GM19238 (cell line): ENCODE data around the gene PRM2.

ENCODE experiments used
- DNase-seq: peaks from one replicate; pipeline ENCODE4 v3.0.0; 2011; ENCODE audit warnings: low spot score; ENCODE audit not compliant: insufficient read length

PRM2 gene, protein sequence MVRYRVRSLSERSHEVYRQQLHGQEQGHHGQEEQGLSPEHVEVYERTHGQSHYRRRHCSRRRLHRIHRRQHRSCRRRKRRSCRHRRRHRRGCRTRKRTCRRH

DNA sequence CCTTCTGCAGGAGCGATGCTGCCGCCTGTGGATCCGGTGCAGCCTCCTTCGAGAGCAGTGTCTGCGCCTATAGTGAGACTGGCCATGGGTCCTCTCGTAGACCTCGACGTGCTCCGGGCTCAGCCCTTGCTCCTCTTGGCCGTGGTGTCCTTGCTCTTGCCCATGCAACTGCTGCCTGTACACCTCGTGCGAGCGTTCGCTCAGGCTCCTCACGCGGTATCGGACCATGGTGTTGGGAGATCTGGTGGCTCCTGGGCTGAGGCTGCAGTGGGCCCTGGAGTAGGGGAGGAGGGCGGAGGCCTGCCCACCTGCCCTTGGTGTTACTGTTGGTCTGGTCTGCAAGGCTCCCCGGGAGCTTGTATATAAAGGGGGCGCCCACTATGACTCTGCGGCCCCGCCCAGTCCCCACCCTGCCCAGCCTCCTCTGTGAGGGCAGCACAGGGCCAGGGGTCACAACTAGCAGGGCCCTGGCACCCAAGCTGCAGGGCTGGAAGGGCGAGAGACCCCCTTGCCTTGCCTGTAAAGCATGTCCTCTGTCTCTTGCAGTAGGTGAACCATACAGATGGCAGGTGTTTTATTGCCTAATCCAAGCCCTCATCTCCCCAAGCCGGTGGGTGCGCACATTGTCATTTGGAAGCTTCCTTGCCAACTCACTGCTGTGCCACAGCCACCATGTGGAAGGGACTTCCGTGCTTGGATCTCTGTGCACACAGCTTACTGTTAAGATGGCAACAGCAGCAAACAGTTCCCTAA is at the start of gene PRM2:
TSS of gene PRM2 (minus strand) at position 338 of the 753 bp plus-strand sequence. CDS start at position 228, 110 bp downstream.
- DNase-seq: no peak

DNA sequence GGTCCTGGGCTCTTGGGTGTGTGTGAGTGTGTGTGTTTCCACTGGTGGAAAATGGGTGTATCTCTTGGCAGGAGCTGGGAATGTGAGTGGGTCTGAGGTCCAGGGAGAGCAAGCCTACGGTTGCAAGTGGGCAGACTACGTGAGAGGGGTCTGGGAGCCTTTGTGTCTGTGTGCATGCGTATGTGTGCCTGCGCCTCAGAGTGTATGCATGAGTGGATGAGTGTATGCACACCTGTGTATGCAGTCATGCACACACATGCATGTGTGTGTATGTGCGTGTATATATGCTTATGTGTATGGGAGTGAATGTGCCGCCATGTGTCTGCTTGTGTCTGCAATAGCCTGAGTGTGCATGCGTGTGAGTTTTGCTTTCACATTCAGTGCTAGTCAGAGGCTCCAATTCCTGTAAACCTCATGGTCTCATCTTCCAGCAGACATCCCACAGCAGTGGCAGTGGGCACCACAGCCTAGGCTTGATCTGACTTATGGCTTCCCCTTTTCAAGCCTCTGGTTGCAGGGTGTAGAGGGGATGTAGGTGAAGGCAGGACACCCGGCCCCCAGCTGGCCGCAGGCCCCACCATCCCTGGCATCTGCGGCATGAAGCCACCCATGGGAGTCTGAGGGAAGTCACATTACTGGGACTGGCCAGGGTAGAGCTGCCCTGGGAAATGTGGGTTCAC is 49.3 kb upstream of the PRM2 start:
- no peak for DNase-seq

DNA sequence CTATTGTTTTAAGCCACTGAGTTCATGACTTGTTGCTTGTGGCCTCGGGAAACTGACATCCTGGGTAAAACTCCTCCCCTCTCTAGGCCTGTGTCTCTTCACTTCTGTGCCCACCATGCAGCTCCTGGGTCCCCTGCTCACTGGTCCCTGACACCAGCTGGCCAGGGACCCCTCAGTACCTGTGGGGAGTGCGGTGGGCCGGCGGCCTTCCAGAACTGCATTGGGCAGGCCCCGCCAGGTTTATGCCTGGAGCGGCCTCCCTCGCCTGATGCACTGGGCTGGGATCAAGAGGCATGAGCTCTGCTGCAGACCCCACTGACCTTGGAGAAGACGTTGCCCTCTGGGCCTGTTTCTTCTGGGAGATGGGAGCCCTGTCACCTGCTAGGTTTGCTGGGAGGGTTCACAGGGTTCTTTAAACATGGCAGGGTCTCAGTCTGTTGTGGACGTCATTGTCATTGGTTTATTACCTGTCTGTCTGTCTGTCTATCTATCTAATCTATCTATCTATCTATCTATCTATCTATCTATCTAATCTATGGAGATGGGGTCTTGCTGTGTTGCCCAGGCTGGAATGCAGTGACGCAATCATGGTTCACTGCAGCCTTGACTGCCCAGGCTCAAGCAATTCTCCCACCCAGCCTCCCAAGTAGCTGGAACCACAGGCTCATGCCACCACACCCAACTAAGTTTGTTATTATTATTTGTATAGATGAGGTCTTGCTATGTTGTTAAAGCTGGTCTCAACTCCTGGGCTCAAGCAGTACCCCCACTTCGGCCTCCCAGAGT is 47.5 kb upstream of the PRM2 start:
- no peak for DNase-seq

DNA sequence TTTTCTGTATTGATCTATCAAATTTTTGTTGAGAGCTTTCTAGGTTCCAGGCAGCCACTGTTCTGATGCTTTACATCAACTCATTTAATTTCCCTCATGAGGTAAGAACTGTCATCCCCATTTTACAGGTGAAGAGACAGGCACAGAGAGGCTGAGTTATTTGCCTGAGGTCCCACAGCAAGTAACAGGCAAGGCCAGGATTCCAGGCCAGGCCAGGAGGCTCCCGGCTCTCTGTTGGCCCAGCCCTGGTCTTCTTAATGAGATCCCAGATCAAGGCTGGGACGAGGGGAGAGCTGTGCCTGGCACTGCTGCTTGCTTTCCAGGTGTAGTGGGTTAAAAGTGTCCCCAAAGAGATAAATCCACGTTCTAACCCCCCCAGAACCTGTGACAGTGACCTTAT is 46.5 kb upstream of the PRM2 start:
- no peak for DNase-seq

DNA sequence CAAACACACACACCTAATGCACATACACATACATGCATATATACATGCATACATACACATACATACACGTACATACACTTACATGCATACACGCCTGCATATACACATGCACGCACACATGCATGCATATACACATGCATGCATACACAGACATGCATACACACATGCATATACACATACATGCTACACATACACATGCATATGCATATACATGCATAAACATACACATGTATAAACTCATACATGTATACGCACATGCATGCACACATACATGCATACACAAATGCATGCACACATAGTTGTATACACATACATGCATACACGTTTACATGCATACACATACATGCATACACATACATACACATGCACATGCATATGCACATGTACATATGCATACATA is 45.4 kb upstream of the PRM2 start:
- DNase-seq: no peak

DNA sequence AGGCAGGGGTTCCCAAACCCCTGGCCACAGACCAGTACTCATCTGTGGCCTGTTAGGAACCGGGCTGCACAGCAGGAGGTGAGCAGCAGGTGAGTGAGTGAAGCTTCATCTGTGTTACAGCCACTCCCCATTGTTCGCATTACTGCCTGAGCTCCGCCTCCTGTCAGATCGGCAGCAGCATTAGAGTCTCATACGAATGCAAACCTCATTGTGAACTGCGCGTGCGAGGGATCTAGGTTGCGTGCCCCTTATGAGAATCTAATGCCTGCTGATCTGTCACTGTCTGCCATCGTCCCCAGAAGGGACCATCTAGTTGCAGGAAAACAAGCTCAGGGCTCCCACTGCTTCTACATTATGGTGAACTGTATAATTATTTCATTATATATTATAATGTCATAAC is 43.9 kb upstream of the PRM2 start:
- no peak for DNase-seq

DNA sequence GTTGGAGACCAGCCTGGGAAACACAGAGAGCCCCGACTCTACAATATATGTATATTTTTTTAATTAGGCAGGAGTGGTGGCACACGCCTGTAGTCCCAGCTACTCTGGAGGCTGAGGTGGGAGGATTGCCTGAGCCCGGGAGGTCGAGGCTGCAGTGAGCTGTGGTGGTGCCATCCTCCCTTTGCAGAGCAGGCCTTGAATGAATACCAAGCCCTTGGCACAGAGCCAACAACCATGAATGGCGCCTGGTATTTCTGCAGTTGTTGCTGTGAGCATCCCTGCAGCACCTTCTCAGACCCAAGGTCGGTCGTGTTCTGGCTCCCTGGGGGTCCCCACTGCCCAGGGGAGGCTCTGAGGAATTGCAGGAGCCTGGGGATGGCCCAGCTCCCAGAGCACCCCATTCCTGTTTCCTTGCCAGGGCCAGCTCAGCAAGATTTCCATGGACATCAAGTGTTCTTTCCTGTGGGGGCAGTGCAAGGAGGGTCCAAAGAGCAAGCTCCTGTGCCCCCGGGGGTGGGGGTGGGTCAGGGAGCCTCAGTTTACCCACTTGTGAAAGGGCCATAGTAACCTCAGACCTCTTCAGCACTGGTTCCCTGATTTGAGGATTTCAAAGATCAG is 43.4 kb upstream of the PRM2 start:
- DNase-seq: no peak

DNA sequence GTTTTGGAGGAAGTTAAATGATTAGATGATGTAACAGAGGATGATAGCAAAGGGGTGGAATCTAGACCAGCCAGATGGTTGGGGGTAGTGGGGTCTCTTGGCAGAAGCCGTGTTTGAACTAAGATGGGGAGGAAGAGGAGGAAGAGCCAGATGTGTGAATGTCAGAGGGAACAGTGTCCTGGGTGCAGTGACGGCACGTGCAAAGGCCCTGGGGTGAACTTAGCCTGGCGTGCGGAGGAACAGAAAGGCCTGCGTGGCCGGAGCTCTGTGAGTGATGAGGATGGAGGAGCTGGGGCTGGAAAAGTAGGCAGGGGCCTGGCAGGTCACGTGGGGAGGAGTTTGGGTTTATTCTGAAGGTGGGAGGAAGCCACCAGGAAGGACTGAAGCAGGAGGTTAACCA is 42.5 kb upstream of the PRM2 start:
- no peak for DNase-seq

DNA sequence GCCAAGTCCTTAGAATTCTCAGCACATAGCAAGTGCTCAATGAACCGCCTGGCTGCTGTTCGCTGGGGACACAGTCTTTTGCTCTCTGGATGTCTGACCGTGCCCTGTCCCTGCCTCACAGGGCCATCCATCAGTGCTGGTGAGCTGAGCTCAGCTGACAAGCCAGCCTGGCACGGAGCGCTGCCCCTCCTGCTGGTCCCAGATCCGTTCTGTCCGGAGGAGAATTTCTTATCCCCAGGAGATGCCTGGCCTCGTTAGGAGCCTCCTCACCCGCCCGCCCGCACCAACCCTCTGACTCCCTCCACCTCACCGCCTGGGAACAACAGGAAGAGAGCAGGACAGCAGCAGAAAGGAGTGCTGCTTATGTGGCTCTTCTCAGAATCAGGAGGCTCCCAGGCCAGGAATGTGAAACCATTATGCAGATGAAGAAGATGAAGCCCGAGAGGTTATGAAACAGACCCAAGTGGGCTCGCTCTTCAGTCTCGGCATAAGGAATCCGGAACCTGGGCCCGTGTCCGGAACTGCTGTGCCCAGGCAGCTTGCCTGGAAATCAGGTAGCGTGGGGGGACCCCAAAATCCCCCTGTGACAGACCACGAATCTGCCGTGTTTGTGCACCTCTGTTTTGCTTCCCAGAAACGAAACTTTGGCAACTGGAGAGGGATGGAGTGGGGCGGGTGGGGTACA is 40.2 kb upstream of the PRM2 start:
- DNase-seq: no peak

DNA sequence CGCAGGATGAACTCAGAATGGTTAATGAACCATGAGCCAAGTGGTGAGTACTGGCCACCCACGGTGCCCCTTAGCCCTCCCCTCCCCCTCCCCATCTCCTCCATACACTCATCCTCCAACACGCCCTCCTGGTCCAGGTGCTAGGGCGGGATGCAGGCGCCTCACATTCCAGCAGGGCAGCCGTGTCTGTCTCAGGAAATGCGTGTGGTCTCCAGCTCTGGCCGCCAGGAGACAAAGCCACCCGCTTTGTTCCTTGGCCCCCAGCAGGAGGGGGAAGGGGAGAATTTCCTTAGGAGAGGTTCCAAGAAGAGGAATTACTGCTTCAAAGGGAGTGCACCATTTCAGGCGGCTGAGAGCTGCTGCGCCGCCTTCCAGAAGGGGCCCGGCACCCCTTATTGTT is 39.2 kb upstream of the PRM2 start:
- DNase-seq: no peak

DNA sequence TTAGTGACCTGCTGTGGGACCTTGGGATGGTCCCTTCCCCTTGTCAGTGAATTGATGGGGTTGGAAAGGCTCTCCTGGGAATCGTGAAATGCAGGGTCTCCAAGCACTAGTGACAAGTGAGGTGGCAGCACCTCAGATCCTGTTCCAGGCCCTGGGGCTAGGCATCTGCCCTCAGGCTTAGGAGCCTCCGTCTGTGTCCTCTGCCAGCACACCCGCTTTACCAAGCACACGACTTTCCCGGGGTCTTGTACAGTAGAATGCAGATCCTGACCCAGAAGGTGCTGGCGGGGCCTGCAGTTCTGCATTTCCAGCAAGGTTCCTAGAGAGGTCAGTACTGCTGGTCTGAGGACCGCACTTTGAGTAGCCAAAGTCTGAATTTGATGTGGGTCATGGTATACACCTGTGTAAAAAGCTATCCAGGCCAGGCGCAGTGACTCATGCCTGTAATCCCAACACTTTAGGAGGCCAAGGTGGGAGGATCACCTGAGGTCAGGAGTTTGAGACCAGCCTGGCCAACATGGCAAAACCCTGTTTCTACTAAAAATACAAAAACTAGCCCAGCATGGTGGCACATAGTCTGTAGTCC is 38.1 kb upstream of the PRM2 start:
- DNase-seq: no peak

DNA sequence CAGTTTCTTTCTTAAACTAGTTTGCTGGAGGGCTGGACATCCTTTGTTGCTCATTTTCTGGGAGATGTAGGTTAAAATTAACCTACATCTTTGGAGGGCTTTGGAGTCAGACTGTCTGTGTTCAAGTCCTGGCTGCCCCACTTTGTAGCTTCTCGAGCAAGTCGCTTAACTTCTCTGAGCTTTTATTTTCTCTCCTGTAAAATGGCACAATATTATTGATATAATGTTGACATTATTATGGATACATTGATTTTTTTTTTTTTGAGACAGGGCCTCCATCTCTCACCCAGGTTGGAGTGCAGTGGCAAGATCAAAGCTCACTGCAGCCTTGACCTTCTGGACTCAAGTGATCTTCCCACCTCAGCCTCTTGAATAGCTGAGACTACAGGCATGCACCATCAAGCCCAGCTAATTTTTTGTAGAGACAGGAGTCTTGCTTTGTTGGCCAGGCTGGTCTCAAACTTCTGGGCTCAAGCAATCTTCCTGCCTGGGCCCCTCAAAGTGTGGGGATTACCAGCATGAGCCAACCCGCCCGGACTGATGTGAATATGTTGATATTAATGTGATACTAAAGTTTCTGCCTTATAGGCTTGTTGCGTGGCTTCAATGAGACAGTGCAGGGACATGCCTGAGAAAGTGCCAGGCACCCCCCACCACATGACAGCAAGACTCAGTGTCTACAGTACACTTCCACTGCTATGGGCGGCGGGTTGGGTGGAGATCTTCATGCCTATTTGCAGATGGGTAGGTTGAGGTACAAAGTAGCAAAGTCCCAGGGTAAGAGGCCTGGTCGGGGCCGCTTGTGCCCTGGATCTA is 37.4 kb upstream of the PRM2 start:
- DNase-seq: no peak

DNA sequence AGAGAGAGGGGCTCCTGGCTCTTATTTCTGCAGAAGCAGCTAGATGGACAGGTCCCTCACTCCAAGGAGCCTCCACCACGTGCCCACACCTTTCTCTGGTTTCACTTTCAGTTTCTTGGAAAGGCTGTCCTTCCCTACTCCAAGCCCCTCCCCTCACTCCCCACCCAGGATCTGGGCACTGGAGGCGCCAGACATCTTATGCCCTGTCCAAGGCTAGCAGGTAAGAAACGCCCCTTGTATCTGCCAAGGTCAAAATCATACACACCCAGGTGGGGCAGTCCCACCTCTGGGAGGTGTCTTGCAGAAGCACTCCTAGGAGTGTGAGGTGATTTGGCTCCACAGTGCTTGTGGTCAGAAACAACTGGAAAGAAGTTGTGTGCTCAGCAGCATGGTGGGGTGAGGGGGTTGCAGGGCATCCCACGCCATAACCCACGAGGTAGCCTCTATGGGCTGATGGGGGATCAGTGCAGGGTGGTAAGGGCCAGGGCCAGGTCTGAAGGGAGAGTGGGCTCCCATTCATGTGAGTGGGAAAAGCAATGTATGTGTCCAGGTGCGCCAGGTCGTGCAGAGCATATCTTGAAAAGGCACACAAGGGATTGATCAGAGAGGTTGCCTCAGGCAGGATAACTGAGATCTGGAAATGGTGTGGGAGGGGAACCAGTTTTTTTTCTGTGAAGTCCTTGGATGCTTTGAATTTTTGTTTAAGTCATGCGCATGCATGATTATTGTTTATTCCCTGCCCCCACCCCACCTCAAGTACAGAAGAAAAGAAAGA is 36.6 kb upstream of the PRM2 start:
- DNase-seq: no peak

DNA sequence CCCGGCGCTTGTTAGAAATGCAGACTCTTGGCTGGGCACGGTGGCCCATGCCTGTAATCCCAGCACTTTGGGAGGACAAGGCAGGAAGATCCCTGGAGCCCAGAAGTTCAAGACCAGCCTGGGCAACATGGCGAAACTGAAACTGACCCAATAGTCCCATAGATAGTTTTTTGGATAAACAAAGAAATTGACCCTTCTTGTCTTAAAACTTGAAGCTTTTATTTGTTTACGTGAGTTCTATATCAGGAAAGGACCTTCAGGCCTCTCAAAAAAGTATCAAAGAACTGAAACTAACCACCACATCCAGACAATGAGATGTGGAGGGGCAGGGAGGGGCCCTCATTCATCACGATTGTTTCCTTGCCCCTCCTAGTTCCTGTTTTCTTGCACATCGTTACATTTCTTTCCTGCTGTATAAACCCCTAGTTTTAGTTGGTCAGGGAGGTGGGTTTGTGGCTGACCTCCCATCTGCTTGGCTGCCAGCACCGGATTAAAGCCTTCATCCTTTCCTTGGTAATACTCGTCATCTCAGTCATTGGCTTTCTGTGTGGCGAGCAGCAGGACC is 34.8 kb upstream of the PRM2 start:
- DNase-seq: peak; percentile 44

DNA sequence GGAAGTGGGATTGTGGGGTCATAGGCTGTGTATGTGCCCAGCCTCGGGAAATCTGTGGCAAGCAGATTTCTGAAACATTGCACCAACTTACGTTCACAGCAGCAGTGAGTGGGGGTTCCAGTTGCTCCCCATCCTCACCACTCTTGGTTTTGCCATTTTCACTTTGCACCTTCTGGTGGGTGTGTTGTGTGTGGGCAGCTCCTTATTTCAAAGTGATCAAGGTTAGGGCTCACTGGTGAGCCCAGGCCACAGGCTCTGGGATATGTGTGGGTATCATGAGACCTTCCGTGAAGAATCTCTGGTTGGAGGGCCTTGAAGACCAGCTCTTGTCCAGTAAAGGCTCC is 34.3 kb upstream of the PRM2 start:
- DNase-seq: no peak

DNA sequence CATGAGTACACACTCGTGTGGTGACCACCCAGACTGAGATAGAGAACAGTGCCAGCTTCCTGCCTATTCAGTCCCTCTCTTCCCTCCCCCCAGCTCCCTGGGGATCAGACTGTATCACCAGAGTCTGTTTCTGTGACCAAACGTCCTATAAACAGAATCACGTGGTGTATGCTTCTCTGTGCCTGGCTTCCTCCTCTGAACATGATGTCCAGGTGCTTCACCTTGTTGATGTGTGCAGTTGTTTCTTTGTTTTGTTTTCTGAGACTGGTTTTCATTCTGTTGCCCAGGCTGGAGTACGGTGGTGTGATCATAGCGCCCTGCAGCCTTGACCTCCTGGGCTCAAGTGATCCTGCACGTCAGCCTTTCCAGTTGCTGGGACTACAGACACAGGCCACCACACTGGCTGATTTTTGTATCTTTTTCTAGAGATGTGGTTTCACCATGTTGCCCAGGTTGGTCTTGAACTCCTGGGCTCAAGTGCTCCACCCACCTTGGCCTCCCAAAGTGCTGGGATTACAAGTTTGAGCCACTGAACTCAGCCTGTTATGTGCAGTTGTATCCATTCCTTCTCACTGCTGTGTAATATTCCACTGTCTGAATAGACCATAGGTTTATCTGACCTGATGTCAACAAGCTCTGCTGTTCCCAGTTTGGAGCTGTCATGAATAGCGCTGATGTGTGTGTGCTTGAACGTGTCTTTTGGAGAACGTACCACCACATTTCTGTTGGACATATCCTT is 33.8 kb upstream of the PRM2 start:
- DNase-seq: peak; percentile 37

DNA sequence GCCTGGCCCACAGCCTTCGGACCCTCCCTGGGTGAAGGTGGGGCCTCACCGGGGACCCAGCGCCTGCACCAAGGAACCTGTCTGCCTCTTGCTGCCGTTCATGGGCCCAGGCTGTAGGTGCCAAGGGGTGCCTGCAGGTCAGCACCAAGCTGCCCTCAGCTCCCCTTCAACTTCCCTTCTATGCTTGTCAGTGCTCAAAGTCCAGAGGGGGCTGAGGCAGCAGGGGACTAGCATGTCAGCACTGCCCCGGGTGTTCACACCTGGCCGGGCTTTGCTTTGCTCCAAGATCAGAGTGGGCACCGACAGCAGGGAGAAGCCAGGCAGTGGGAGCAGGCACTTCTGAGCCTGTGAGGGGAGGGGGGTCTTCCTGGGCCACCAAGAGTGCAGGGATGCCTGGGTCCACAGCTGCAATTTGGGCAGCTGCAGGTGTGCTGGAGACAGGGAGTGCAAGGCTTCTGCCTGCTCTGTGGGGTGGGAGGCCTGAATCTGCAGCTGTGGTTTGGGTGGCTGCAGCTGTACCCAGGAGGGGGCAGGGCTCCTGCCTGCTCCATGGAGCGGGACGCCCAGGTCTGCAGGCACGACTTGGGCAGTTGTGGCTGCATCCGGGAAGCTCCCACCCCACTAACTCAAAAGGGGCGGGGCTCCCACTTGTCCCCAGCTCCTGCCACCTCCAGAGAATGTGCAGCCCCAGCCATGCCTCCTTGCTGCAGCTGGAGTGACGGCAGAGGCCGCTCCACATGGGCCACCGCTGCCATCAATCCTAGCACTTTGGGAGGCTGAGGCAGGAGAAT is 32.4 kb upstream of the PRM2 start:
- DNase-seq: no peak
